GM23248 (cell line): ENCODE measurements around the gene AKAP10.

Experiments
- EZH2 ChIP-seq: fragments of 200-600 bp; sonication (generic); IDR thresholded peaks from 2 replicates; pipeline ENCODE4 v1.6.1; 2018; ENCODE audit warnings: antibody characterized with exemption, mild to moderate bottlenecking; ENCODE audit not compliant: insufficient read depth, poor library complexity, severe bottlenecking
- EZH2phosphoT487 ChIP-seq: fragments of 200-600 bp; sonication (generic); IDR thresholded peaks from 2 replicates; pipeline ENCODE4 v1.6.1; 2018; ENCODE audit warnings: antibody characterized with exemption, moderate library complexity, mild to moderate bottlenecking, low read depth; ENCODE audit not compliant: insufficient read depth

DNA sequence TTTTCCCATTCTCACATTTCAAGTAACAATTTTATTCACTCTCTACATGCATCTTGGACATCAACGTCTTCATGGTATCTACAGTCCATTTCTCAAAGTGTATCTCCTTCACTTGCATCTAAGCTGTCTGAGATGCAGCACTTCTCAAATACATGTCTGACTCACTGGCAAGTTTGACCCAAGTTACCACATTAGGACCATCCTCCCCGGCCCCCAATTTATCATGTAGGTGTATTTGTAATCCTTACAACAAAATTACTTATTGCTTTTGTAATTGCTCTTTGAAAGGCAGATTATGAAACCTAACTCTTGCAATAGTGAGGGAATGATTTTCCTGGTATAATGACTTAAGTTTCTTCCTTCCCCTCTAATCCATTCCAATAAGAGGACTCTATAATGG lies 80.9 kb downstream of the AKAP10 start:
- TF ChIP-seq EZH2 (no peak), EZH2phosphoT487 (no peak)
